AG04450 (cell line): ENCODE data around the gene BEND3. TPM values are rescaled to one million over a fixed set of nuclear protein-coding genes. Genes with fewer than 3 reads are reported as not detected.

ENCODE experiments used
- CTCF ChIA-PET: fragments of 300-600, 350-600 bp; formaldehyde crosslinking; extraction: SDS; loops from one replicate; lab custom pipeline; 2022; ENCODE audit warnings: antibody characterized with exemption, inconsistent platforms; lab: Charles Lee
- POLR2A ChIA-PET: fragments of 350-600 bp; formaldehyde crosslinking; extraction: SDS; loops from one replicate; lab custom pipeline; 2021; ENCODE audit warnings: antibody characterized with exemption, inconsistent platforms; lab: Yijun Ruan, JAX
- DNase-seq: peaks from one replicate; pipeline ENCODE4 v3.0.0-alpha.2; 2011; ENCODE audit warnings: low read depth, low spot score
- H3K27ac ChIP-seq: one replicate; pipeline ENCODE4 v1.5.1; 2012; ENCODE audit warnings: low read depth, low read length, control low read depth
- H3K27me3 ChIP-seq: one replicate; pipeline ENCODE4 v1.6.0; 2012; ENCODE audit warnings: low read length; ENCODE audit not compliant: control insufficient read depth, insufficient read depth
- H3K4me3 ChIP-seq: 2 replicates; pipeline ENCODE4 v1.5.1; 2011; ENCODE audit warnings: mild to moderate bottlenecking, low read depth, low read length, control low read depth
- H3K9me3 ChIP-seq: 2 replicates; pipeline ENCODE4 v1.5.1; 2012; ENCODE audit warnings: low read length; ENCODE audit not compliant: control insufficient read depth, insufficient read depth
- CTCF ChIP-seq: IDR thresholded peaks from 2 replicates; pipeline ENCODE4 v1.5.1; 2011; ENCODE audit warnings: low read depth, low read length, control low read depth, inconsistent platforms
- polyA plus RNA-seq: library from polyadenylated mRNA; depleted of rRNA; stranded (reverse); fragments of >200 nt; gene quantifications from 2 replicates; pipeline ENCODE4 v1.2.3, GENCODE V29; 2011

Gene BEND3
- polyA plus RNA-seq, 1 experiment: 0.81 TPM

GRCh38 chr6:107103082-107103481, 12.2 kb downstream of the BEND3 start:
- H3K9me3 ChIP-seq: no peaks in the 10 kb centered on the region
- DNase-seq: no peak
- TF ChIP-seq CTCF: no peak
- ChIA-PET CTCF (interaction anchor here (1.7 kb wide), 1 partner anchor 11 kb away, joined by 7 read pairs; no protein-coding TSS in a partner anchor), POLR2A (no interaction called here)
- H3K27me3 ChIP-seq: no peaks in the 10 kb centered on the region
- H3K4me3 ChIP-seq: no peak overlapping the region
- H3K27ac ChIP-seq: no peak overlapping the region

GRCh38 chr6:107102414-107102805, 12.9 kb downstream of the BEND3 start:
- POLR2A ChIA-PET: no interaction called here
- CTCF ChIA-PET: interaction anchor here (1.7 kb wide), 1 partner anchor 11 kb away, joined by 7 read pairs; no protein-coding TSS in a partner anchor
- H3K4me3 ChIP-seq: no peak overlapping the region
- no peaks in the 10 kb centered on the region for H3K9me3 ChIP-seq
- no peak for TF ChIP-seq CTCF
- H3K27ac ChIP-seq: no peak overlapping the region
- no peaks in the 10 kb centered on the region for H3K27me3 ChIP-seq
- no peak for DNase-seq

- no peak for TF ChIP-seq CTCF
- Histone ChIP-seq H3K9me3 (no peaks in the 10 kb centered on the region), H3K27me3 (no peaks in the 10 kb centered on the region), H3K4me3 (no peak overlapping the region), H3K27ac (no peak overlapping the region)
- DNase-seq: no peak
- ChIA-PET CTCF (no interaction called here), POLR2A (no interaction called here)
Observed at GRCh38 chr6:107101686-107102413, 13.5 kb downstream of the BEND3 start.

- TF ChIP-seq CTCF: no peak
- Histone ChIP-seq H3K27me3 (no peaks in the 10 kb centered on the region), H3K27ac (no peak overlapping the region), H3K4me3 (no peak overlapping the region), H3K9me3 (no peaks in the 10 kb centered on the region)
- no peak for DNase-seq
- CTCF ChIA-PET: no interaction called here
- POLR2A ChIA-PET: no interaction called here
Observed at GRCh38 chr6:107101211-107101610, 14.1 kb downstream of the BEND3 start.
